B cell (primary cell): Measurements from ENCODE around the gene CRMP1. TPM values are rescaled to one million over a fixed set of nuclear protein-coding genes. Genes with fewer than 3 reads are reported as not detected.
"Not testable (repeated sequence)": the region's sequence is repeated elsewhere in the genome, so short reads cannot be mapped to it uniquely, and the experiment has no call there.

Source experiments
- ATAC-seq: fragments of 200-7000 bp; cut with Tn5 transposase; one replicate; pipeline ENCODE4 v1.10.0; 2021; ENCODE audit warnings: low read depth, mild to moderate bottlenecking, moderate number of reproducible peaks, moderate library complexity
- CTCF ChIA-PET: fragments of 350-600 bp; sonication (Branson Sonifier 250); formaldehyde crosslinking; loops from one replicate; lab custom pipeline; 2021; ENCODE audit warnings: antibody characterized with exemption, inconsistent platforms; lab: Charles Lee
- POLR2A ChIA-PET: fragments of 350-600 bp; sonication (Branson Sonifier 250); formaldehyde crosslinking; loops from one replicate; lab custom pipeline; 2021; ENCODE audit warnings: antibody characterized with exemption; lab: Charles Lee
- DNase-seq: peaks from one replicate; pipeline ENCODE4 v3.0.0; 2013
- H2AFZ ChIP-seq: 2 replicates; pipeline ENCODE4 v1.6.1; 2012; ENCODE audit warnings: mild to moderate bottlenecking, low read depth, low read length; ENCODE audit not compliant: insufficient read depth, poor library complexity, severe bottlenecking
- H3K27ac ChIP-seq, 2 donors: 1 replicate in 1 of 2; 2 replicates in 1 of 2; pipeline ENCODE4 v1.5.1; 2012 to 2013; ENCODE audit warnings: low read length in 2 of 2, mild to moderate bottlenecking in 2 of 2, moderate library complexity in 1 of 2
- H3K27me3 ChIP-seq, 4 experiments: fragments of 200-600 bp in 1 of 4; sonication (generic) in 1 of 4; replicated peaks in 1 of 4; 1 replicate in 2 of 4; 2 replicates in 2 of 4; pipeline versions ENCODE4 v1.6.1 to v1.7.0; 2013 to 2016; ENCODE audit warnings: low read length in 3 of 4, mild to moderate bottlenecking in 2 of 4, mixed read lengths in 1 of 4, moderate library complexity in 1 of 4; ENCODE audit not compliant: insufficient read depth in 4 of 4, control insufficient read depth in 3 of 4; ENCODE audit errors: control extremely low read depth in 1 of 4
- H3K36me3 ChIP-seq, 2 experiments: replicated peaks in 1 of 2; 1 replicate in 1 of 2; 2 replicates in 1 of 2; pipeline versions ENCODE4 v1.6.1 to v1.7.1; 2013; ENCODE audit warnings: low read length in 1 of 2; ENCODE audit not compliant: insufficient read depth in 2 of 2, control insufficient read depth in 1 of 2; ENCODE audit errors: control extremely low read depth in 1 of 2, extremely low read depth in 1 of 2
- H3K4me1 ChIP-seq, 2 donors: fragments of 200-600 bp in 1 of 2; sonication (generic) in 1 of 2; 1 replicate in 1 of 2; 2 replicates in 1 of 2; pipeline versions ENCODE4 v1.5.1 to v1.6.1; 2013 to 2017; ENCODE audit warnings: low read length in 2 of 2; ENCODE audit not compliant: control insufficient read depth in 2 of 2, insufficient read depth in 2 of 2
- H3K4me2 ChIP-seq: replicated peaks from 2 replicates; pipeline ENCODE3; 2012; ENCODE audit warnings: mild to moderate bottlenecking, low read depth, low read length; ENCODE audit not compliant: poor library complexity, severe bottlenecking
- H3K4me3 ChIP-seq, 5 experiments: fragments of 200-600 bp in 1 of 5; sonication (generic) in 1 of 5; 1 replicate in 3 of 5; 2 replicates in 2 of 5; pipeline versions ENCODE4 v1.5.1 to v1.7.0; 2011 to 2016; ENCODE audit warnings: low read length in 4 of 5, mild to moderate bottlenecking in 4 of 5, low read depth in 2 of 5, control low read depth in 1 of 5, moderate library complexity in 1 of 5; ENCODE audit not compliant: insufficient read depth in 1 of 5; ENCODE audit errors: control extremely low read depth in 1 of 5, extremely low read depth in 1 of 5
- H3K79me2 ChIP-seq: fragments of 200-600 bp; sonication (generic); one replicate; pipeline ENCODE4 v1.6.0; 2016; ENCODE audit warnings: low read length; ENCODE audit not compliant: control insufficient read depth, insufficient read depth
- H3K9ac ChIP-seq: fragments of 200-600 bp; sonication (generic); 2 replicates; pipeline ENCODE4 v1.6.1; 2017; ENCODE audit warnings: mild to moderate bottlenecking, low read length, moderate library complexity
- H3K9me3 ChIP-seq, 3 donors: one replicate each; pipeline versions ENCODE4 v1.6.1 to v1.7.1; 2013; ENCODE audit warnings: low read length in 2 of 3; ENCODE audit not compliant: control insufficient read depth in 2 of 3, insufficient read depth in 1 of 3; ENCODE audit errors: control extremely low read depth in 1 of 3
- H4K20me1 ChIP-seq: 2 replicates; pipeline ENCODE4 v1.6.0; 2012; ENCODE audit warnings: mild to moderate bottlenecking, low read length; ENCODE audit not compliant: insufficient read depth, control insufficient read depth, poor library complexity, severe bottlenecking
- H3K27ac Mint-ChIP-seq: one replicate; pipeline ENCODE4 v1.8.0; 2021; ENCODE audit warnings: mixed read lengths
- H3K27me3 Mint-ChIP-seq: one replicate; pipeline ENCODE4 v1.8.0; 2021; ENCODE audit warnings: mixed read lengths
- H3K4me1 Mint-ChIP-seq: one replicate; pipeline ENCODE4 v1.8.0; 2021; ENCODE audit warnings: mixed read lengths
- H3K4me3 Mint-ChIP-seq: one replicate; pipeline ENCODE4 v1.8.0; 2021; ENCODE audit warnings: mixed read lengths
- H3K9me3 Mint-ChIP-seq: one replicate; pipeline ENCODE4 v1.8.0; 2022; ENCODE audit warnings: mixed read lengths; ENCODE audit not compliant: insufficient read depth
- CTCF ChIP-seq: fragments of 200-600 bp; IDR thresholded peaks from one replicate; pipeline ENCODE4 v1.8.0; 2022; ENCODE audit warnings: antibody characterized with exemption, mild to moderate bottlenecking
- EZH2 ChIP-seq: IDR thresholded peaks from 2 replicates; pipeline ENCODE4 v1.6.1; 2012; ENCODE audit warnings: borderline replicate concordance, low read depth, mild to moderate bottlenecking, moderate library complexity, low read length; ENCODE audit not compliant: insufficient read depth, poor library complexity, severe bottlenecking
- WGBS: methylation state at CpG from one replicate; pipeline ENCODE4 v1.1.5; 2013; ENCODE audit warnings: missing lambda C conversion rate; ENCODE audit not compliant: insufficient coverage; 5-methylcytosine and 5-hydroxymethylcytosine counted together
- intact Hi-C: fragments of 100-400 bp; cut with micrococcal nuclease; formaldehyde crosslinking; loops from one replicate; pipeline ENCODE4 v1.10.0; 2022
- polyA plus RNA-seq: library from polyadenylated mRNA; depleted of rRNA; stranded (reverse); fragments of >200 nt; gene quantifications from 2 replicates; pipeline ENCODE4 v1.2.3, GENCODE V29; 2012
- total RNA-seq, 2 donors: library from RNA; stranded (reverse); fragments of 120-200 nt in 1 of 2; gene quantifications; 1 replicate in 1 of 2; 2 replicates in 1 of 2; pipeline versions ENCODE4 v1.2.3 to v1.2.4, GENCODE V29; 2013 to 2022

CRMP1 gene
- total and polyA plus RNA-seq, 2 donors (not counting 1 experiment from before 2014, with no cell fraction given) = 0.13 TPM; not detected in 1

GRCh38 chr4:5812506-5813229, 80.2 kb downstream of the CRMP1 start:
- intact Hi-C loops = no loop called here
- WGBS = 72% methylated on average over 7 of the region's 9 CpGs
- DNase-seq (peak; percentile 58), ATAC-seq (peak; percentile 51)
- POLR2A ChIA-PET = no interaction called here
- Histone ChIP-seq H3K4me3 (no peak overlapping the region), H3K4me2 (no peak overlapping the region), H2AFZ (no peak overlapping the region), H3K79me2 (no peaks in the 10 kb centered on the region), H3K27me3 (no peaks in the 10 kb centered on the region), H3K9ac (no peak overlapping the region), H4K20me1 (no peaks in the 10 kb centered on the region), H3K27ac (no peak overlapping the region), H3K4me1 (no peaks in the 10 kb centered on the region), H3K36me3 (no peaks in the 10 kb centered on the region), H3K9me3 (peaks cover 0 to 8% (median 0%) of the 10 kb centered on the region in 3 donors)
- TF ChIP-seq EZH2 (no peak), CTCF (peak; percentile 66)
- H3K27ac Mint-ChIP-seq = no peak overlapping the region
- H3K4me1 Mint-ChIP-seq = no peaks in the 10 kb centered on the region
- H3K9me3 Mint-ChIP-seq = no peaks in the 10 kb centered on the region
- CTCF ChIA-PET = interaction anchor here (0.9 to 2.5 kb wide), 8 partner anchors 8 to 1561 kb away, joined by 3 to 21 read pairs (median 4); no protein-coding TSS in a partner anchor
- no peaks in the 10 kb centered on the region for H3K27me3 Mint-ChIP-seq
- no peak overlapping the region for H3K4me3 Mint-ChIP-seq

GRCh38 chr4:5812057-5812456, 80.8 kb downstream of the CRMP1 start:
- H3K27ac Mint-ChIP-seq, H3K4me1 ChIP-seq, H3K27me3 Mint-ChIP-seq, H3K4me1 Mint-ChIP-seq, H3K9me3 ChIP-seq, H4K20me1 ChIP-seq, H3K4me3 ChIP-seq, H3K27me3 ChIP-seq, intact Hi-C loops, DNase-seq, H3K36me3 ChIP-seq, H3K4me3 Mint-ChIP-seq, H2AFZ ChIP-seq, ATAC-seq, H3K79me2 ChIP-seq, H3K27ac ChIP-seq, H3K9me3 Mint-ChIP-seq, H3K4me2 ChIP-seq, POLR2A ChIA-PET, H3K9ac ChIP-seq: not testable (repeated sequence)
- CTCF ChIA-PET = interaction anchor here (1.2 to 2.5 kb wide), 4 partner anchors 8 to 1561 kb away, joined by 3 to 21 read pairs (median 5); no protein-coding TSS in a partner anchor
- 94% methylated on average over 5 of the region's 5 CpGs for WGBS
